Colonic mucosa (tissue), 4 donors: ENCODE measurements around the gene MAP3K5. TPM values are rescaled to one million over a fixed set of nuclear protein-coding genes. Genes with fewer than 3 reads are reported as not detected.

Source experiments
- DNase-seq: peaks from one replicate; pipeline ENCODE4 v3.0.0-alpha.2; 2020
- H3K27ac ChIP-seq: fragments of 200-600 bp; one replicate; pipeline ENCODE4 v1.8.0; 2021
- H3K27me3 ChIP-seq: fragments of 200-600 bp; one replicate; pipeline ENCODE4 v1.8.0; 2021
- H3K36me3 ChIP-seq: fragments of 200-600 bp; one replicate; pipeline ENCODE4 v1.8.0; 2021
- H3K4me1 ChIP-seq: fragments of 200-600 bp; one replicate; pipeline ENCODE4 v1.8.0; 2021; ENCODE audit warnings: mild to moderate bottlenecking
- H3K4me3 ChIP-seq: fragments of 200-600 bp; one replicate; pipeline ENCODE4 v1.8.0; 2021
- H3K9ac ChIP-seq, 2 donors: one replicate each; pipeline ENCODE4 v1.7.0; 2013; ENCODE audit warnings: control low read depth in 2 of 2, low read depth in 2 of 2, low read length in 2 of 2
- H3K9me3 ChIP-seq: fragments of 200-600 bp; one replicate; pipeline ENCODE4 v1.8.0; 2021
- intact Hi-C: fragments of 100-400 bp; cut with DNase I; formaldehyde crosslinking; loops from one replicate; pipeline ENCODE4 v1.14.1; 2022
- total RNA-seq, 2 donors: library from RNA; stranded (reverse); fragmentation: NEBNext Ultra II Directional in 1 of 2; extraction: Animal tissue kit (Norgen Biotek cat#: 25700) in 1 of 2; gene quantifications; one replicate each; pipeline ENCODE4 v1.2.1, GENCODE V29; 2021
- TF ChIP-seq, protein P1 (sequence below): fragments of 200-600 bp; IDR thresholded peaks from one replicate; pipeline ENCODE4 v1.8.0; 2022; ENCODE audit warnings: antibody characterized with exemption, mild to moderate bottlenecking
- donor health status: healthy.
- donor health status: DM: no; HTN: no; CAD: no.
- donor health status: DM: no; HTN: no; CAD: no.

Gene MAP3K5
- total RNA-seq, 2 donors from 2014 or later = 15.3 to 17.1 TPM

DNA sequence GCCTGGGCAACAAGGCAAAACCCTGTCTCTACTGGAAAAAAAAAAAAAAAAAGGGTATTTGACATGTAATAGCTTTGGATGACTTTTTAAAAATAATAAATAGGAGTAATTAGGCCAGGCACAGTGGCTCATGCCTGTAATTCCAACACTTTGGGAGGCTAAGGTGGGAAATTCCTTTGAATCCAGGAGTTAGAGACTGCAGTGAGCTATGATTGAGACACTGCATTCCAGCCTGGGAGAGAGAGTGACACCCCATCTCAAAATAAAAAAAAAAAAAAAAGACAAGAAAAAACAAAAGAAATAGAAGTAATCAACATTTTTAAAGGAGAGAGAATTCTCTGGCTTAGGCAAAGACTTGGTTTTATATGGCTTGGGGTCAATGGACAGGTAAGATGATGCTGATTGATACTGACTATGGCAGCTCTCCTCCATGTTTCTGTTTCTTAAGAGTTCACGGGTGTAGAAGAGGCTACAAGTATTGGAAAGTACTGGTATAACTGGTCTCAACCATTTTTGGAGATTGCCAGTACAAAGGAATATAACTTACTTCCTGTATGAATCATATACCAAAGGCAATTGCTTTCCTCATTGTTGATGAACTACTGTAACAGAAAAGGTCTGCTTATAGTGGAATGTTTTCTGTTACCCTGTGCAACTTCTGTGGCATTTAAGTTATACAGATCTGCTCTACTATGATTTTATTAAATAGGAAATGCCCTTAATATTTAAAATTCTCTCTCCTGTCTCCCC, 10.1 kb downstream of the MAP3K5 start:
- Histone ChIP-seq H3K4me1 (peaks cover 11% of the 10 kb centered on the region), H3K27me3 (no peaks in the 10 kb centered on the region), H3K9ac (no peak overlapping the region), H3K9me3 (no peaks in the 10 kb centered on the region), H3K27ac (peak overlapping the region; percentile 43), H3K4me3 (no peak overlapping the region), H3K36me3 (no peaks in the 10 kb centered on the region)
- intact Hi-C loops = no loop called here
- DNase-seq = no peak
- TF ChIP-seq, protein P1, sequence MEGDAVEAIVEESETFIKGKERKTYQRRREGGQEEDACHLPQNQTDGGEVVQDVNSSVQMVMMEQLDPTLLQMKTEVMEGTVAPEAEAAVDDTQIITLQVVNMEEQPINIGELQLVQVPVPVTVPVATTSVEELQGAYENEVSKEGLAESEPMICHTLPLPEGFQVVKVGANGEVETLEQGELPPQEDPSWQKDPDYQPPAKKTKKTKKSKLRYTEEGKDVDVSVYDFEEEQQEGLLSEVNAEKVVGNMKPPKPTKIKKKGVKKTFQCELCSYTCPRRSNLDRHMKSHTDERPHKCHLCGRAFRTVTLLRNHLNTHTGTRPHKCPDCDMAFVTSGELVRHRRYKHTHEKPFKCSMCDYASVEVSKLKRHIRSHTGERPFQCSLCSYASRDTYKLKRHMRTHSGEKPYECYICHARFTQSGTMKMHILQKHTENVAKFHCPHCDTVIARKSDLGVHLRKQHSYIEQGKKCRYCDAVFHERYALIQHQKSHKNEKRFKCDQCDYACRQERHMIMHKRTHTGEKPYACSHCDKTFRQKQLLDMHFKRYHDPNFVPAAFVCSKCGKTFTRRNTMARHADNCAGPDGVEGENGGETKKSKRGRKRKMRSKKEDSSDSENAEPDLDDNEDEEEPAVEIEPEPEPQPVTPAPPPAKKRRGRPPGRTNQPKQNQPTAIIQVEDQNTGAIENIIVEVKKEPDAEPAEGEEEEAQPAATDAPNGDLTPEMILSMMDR = no peak

DNA sequence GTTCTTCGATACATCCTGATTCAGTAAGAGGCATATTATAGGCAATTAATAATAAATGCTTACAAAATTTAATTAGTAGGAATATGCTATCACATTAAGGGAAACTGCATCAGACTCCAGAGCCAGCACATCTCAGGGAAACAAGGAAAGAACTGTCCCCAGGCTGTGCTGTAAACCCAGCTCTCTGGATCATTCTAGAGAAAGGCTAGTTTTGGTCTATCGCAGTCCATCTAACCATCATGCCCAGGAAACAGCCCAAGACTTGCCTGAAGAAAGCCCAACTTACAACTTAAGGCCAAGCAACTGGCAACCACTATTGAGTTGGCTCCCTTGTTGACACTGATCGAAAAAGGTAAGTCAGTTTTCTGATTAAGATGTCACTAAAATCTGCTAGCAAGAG, 11.3 kb downstream of the MAP3K5 start:
- H3K27ac ChIP-seq = no peak overlapping the region
- TF ChIP-seq, protein P1 = no peak
- intact Hi-C loops = no loop called here
- peaks cover 8% of the 10 kb centered on the region for H3K4me1 ChIP-seq
- H3K4me3 ChIP-seq = no peak overlapping the region
- H3K9ac ChIP-seq = no peak overlapping the region
- no peak for DNase-seq
- no peaks in the 10 kb centered on the region for H3K36me3 ChIP-seq
- no peaks in the 10 kb centered on the region for H3K9me3 ChIP-seq
- no peaks in the 10 kb centered on the region for H3K27me3 ChIP-seq

DNA sequence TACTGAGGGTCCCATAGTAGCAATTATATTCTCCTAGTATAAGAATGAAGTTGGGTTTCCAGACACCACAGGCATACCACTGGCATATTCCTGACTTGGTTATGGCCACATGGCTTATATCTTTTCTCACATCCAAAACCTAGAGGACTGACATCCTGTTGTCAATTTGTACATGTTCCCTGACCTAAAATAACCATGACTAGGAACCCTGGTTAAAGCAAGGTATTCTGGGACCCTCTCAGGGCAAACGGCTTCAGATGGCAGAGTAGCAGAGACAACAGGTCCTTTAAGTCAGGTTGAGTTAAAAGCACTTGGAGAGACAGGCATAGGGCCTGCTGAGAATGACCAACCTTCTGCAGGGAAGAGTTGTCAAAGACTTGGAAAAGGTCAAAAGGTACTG, 12.6 kb downstream of the MAP3K5 start:
- H3K9me3 ChIP-seq = no peaks in the 10 kb centered on the region
- H3K9ac ChIP-seq = no peak overlapping the region
- no peak overlapping the region for H3K27ac ChIP-seq
- intact Hi-C loops = no loop called here
- DNase-seq = no peak
- H3K4me3 ChIP-seq = no peak overlapping the region
- TF ChIP-seq, protein P1 = no peak
- peaks cover 8% of the 10 kb centered on the region for H3K4me1 ChIP-seq
- H3K36me3 ChIP-seq = no peaks in the 10 kb centered on the region
- no peaks in the 10 kb centered on the region for H3K27me3 ChIP-seq

DNA sequence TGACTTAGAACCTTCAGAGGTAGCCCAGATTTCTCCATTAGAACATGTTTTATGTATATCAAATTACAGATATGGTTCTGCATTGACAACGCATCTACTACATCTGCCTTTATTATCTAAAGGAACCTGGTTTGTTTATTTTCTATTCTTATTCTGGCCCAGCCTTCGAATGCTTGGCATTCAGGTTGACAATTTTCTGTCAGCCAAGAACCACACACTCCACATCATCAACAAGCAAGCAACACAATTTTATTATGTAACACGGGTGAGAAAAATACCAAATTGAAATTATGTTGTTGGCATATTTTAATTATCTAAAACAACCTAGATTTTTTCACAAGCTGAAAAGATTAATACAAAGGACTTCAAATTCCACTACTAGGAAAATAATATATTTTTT, 14.6 kb downstream of the MAP3K5 start:
- Histone ChIP-seq H3K4me3 (no peak overlapping the region), H3K4me1 (no peaks in the 10 kb centered on the region), H3K27me3 (no peaks in the 10 kb centered on the region), H3K36me3 (no peaks in the 10 kb centered on the region), H3K27ac (no peak overlapping the region), H3K9me3 (no peaks in the 10 kb centered on the region), H3K9ac (no peak overlapping the region)
- intact Hi-C loops = no loop called here
- DNase-seq = no peak
- TF ChIP-seq, protein P1 = no peak

DNA sequence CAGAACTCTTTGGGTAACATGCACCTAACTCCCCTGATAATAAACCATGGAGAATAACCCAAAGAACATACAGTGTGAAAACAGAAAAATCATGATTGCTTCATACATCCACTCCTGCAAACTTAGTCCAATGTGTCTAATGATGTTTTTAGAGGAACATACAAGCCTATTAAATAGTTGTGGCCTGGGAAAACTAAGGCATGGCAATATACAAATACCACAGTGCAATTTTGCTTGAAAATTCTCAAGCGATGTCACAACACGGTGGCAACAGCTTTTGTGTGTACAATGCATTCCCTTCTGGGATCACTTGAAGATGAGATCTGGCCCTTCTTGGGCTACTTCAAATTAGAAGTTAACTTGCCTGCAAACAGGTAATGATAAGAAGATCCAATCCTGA, 16.7 kb downstream of the MAP3K5 start:
- H3K9me3 ChIP-seq = no peaks in the 10 kb centered on the region
- H3K27me3 ChIP-seq = no peaks in the 10 kb centered on the region
- H3K9ac ChIP-seq = no peak overlapping the region
- TF ChIP-seq, protein P1 = no peak
- intact Hi-C loops = no loop called here
- no peak for DNase-seq
- H3K4me1 ChIP-seq = no peaks in the 10 kb centered on the region
- no peak overlapping the region for H3K27ac ChIP-seq
- H3K36me3 ChIP-seq = no peaks in the 10 kb centered on the region
- no peak overlapping the region for H3K4me3 ChIP-seq
